ENCODE data around the gene DPP6.

DPP6 gene

GRCh38 chr7:154255324-154255723, 203.1 kb downstream of the DPP6 start:
- no peak for DNase-seq (ENCODE audit: low read depth)
- no peak overlapping the region for H3K4me3 ChIP-seq (ENCODE audit: low read depth, low read length)

GRCh38 chr7:154256150-154256549, 204.0 kb downstream of the DPP6 start:
- H3K4me3 ChIP-seq (ENCODE audit: low read depth, low read length) = no peak overlapping the region
- TF ChIP-seq CTCF (IDR thresholded peaks at IDR 0.05; ENCODE audit: control insufficient read depth, extremely low read depth, insufficient read depth) = no peak
- no peak for DNase-seq (ENCODE audit: low read depth)

More at GRCh38 chr7:154255324-154255723, 203.1 kb downstream of the DPP6 start:
- no peak for TF ChIP-seq CTCF (IDR thresholded peaks at IDR 0.05; ENCODE audit: control insufficient read depth, extremely low read depth, insufficient read depth)

- no peak for TF ChIP-seq CTCF (IDR thresholded peaks at IDR 0.05; ENCODE audit: control insufficient read depth, extremely low read depth, insufficient read depth)
- no peak overlapping the region for H3K4me3 ChIP-seq (ENCODE audit: low read depth, low read length)
- no peak for DNase-seq (ENCODE audit: low read depth)
Observed at GRCh38 chr7:154259396-154259795, 207.2 kb downstream of the DPP6 start.

GRCh38 chr7:154287356-154287755, 235.2 kb downstream of the DPP6 start:
- no peak overlapping the region for H3K4me3 ChIP-seq (ENCODE audit: low read depth, low read length)
- DNase-seq (ENCODE audit: low read depth) = no peak
- no peak for TF ChIP-seq CTCF (IDR thresholded peaks at IDR 0.05; ENCODE audit: control insufficient read depth, extremely low read depth, insufficient read depth)

- no peak for DNase-seq (ENCODE audit: low read depth)
- no peak overlapping the region for H3K4me3 ChIP-seq (ENCODE audit: low read depth, low read length)
- TF ChIP-seq CTCF (IDR thresholded peaks at IDR 0.05; ENCODE audit: control insufficient read depth, extremely low read depth, insufficient read depth) = no peak
Observed at GRCh38 chr7:154289119-154289518, 236.9 kb downstream of the DPP6 start.

GRCh38 chr7:154296443-154296842, 244.2 kb downstream of the DPP6 start:
- TF ChIP-seq CTCF (IDR thresholded peaks at IDR 0.05; ENCODE audit: control insufficient read depth, extremely low read depth, insufficient read depth) = no peak
- no peak overlapping the region for H3K4me3 ChIP-seq (ENCODE audit: low read depth, low read length)
- DNase-seq (ENCODE audit: low read depth) = no peak

GRCh38 chr7:154299736-154300135, 247.5 kb downstream of the DPP6 start:
- TF ChIP-seq CTCF (IDR thresholded peaks at IDR 0.05; ENCODE audit: control insufficient read depth, extremely low read depth, insufficient read depth) = no peak
- DNase-seq (ENCODE audit: low read depth) = no peak
- no peak overlapping the region for H3K4me3 ChIP-seq (ENCODE audit: low read depth, low read length)

Data from LNCaP clone FGC (cell line).